Neural progenitor cell (in vitro differentiated cells): ENCODE results near the gene NUP62. TPM values are rescaled to one million over a fixed set of nuclear protein-coding genes. Genes with fewer than 3 reads are reported as not detected.

ENCODE experiments used
- DNase-seq: peaks from one replicate; pipeline ENCODE4 v3.0.0-alpha.2; 2016; ENCODE audit warnings: low spot score
- H2AFZ ChIP-seq: fragments of 200-600 bp; sonication (generic); replicated peaks from 2 replicates; pipeline ENCODE4 v1.6.1; 2016; ENCODE audit warnings: antibody characterized with exemption
- H3F3A ChIP-seq: fragments of 200-600 bp; sonication (generic); 2 replicates; pipeline ENCODE4 v1.6.1; 2016; ENCODE audit warnings: antibody characterized with exemption, low read depth
- H3K27ac ChIP-seq: fragments of 200-600 bp; sonication (generic); 2 replicates; pipeline ENCODE4 v1.5.1; 2016; ENCODE audit warnings: mild to moderate bottlenecking
- H3K27me3 ChIP-seq: fragments of 200-600 bp; sonication (generic); 2 replicates; pipeline ENCODE4 v1.6.1; 2016; ENCODE audit warnings: mild to moderate bottlenecking, moderate library complexity
- H3K36me3 ChIP-seq: fragments of 200-600 bp; sonication (generic); 2 replicates; pipeline ENCODE4 v1.5.1; 2016
- H3K4me1 ChIP-seq: fragments of 200-600 bp; sonication (generic); 2 replicates; pipeline ENCODE4 v1.6.1; 2016; ENCODE audit warnings: mixed run types
- H3K4me2 ChIP-seq: fragments of 200-600 bp; sonication (generic); 2 replicates; pipeline ENCODE4 v1.6.1; 2016
- H3K4me3 ChIP-seq: fragments of 200-600 bp; sonication (generic); 2 replicates; pipeline ENCODE4 v1.5.1; 2016
- H3K79me2 ChIP-seq: fragments of 200-600 bp; sonication (generic); 2 replicates; pipeline ENCODE4 v1.6.1; 2016; ENCODE audit warnings: low read depth
- H3K9ac ChIP-seq: fragments of 200-600 bp; sonication (generic); 2 replicates; pipeline ENCODE4 v1.6.1; 2016
- H3K9me3 ChIP-seq: fragments of 200-600 bp; sonication (generic); 2 replicates; pipeline ENCODE4 v1.5.1; 2016; ENCODE audit warnings: low read depth
- H4K20me1 ChIP-seq: fragments of 200-600 bp; sonication (generic); 2 replicates; pipeline ENCODE4 v1.6.1; 2016; ENCODE audit warnings: low read depth
- H3K27ac Mint-ChIP-seq: 3 replicates; pipeline ENCODE4 v1.8.0; 2021; ENCODE audit warnings: mixed read lengths
- H3K27me3 Mint-ChIP-seq: 2 replicates; pipeline ENCODE4 v1.8.0; 2022; ENCODE audit warnings: low read depth, mild to moderate bottlenecking, inconsistent platforms, moderate library complexity, mixed read lengths; ENCODE audit not compliant: insufficient read depth
- H3K36me3 Mint-ChIP-seq: 3 replicates; pipeline ENCODE4 v1.8.0; 2021; ENCODE audit warnings: mixed read lengths
- H3K4me1 Mint-ChIP-seq: 3 replicates; pipeline ENCODE4 v1.8.0; 2021; ENCODE audit warnings: mixed read lengths
- H3K4me3 Mint-ChIP-seq: 3 replicates; pipeline ENCODE4 v1.8.0; 2021; ENCODE audit warnings: mild to moderate bottlenecking, moderate library complexity, mixed read lengths
- H3K9me3 Mint-ChIP-seq: 3 replicates; pipeline ENCODE4 v1.8.0; 2020; ENCODE audit warnings: mixed read lengths
- EZH2 ChIP-seq: fragments of 200-600 bp; sonication (generic); IDR thresholded peaks from 2 replicates; pipeline ENCODE4 v1.6.1; 2017; ENCODE audit warnings: antibody characterized with exemption, mild to moderate bottlenecking, moderate library complexity
- EZH2phosphoT487 ChIP-seq: fragments of 200-600 bp; sonication (generic); IDR thresholded peaks from 2 replicates; pipeline ENCODE4 v1.6.1; 2017; ENCODE audit warnings: antibody characterized with exemption
- total RNA-seq: library from RNA; depleted of rRNA; stranded (reverse); fragments of >200 nt; gene quantifications from 2 replicates; pipeline ENCODE4 v1.2.3, GENCODE V29; 2015; ENCODE audit warnings: low replicate concordance
- TF ChIP-seq, protein P1 (sequence below): fragments of 200-600 bp; sonication (generic); IDR thresholded peaks from 2 replicates; pipeline ENCODE4 v1.5.1; 2017; ENCODE audit warnings: antibody characterized with exemption, mild to moderate bottlenecking

The NUP62 gene
- total RNA-seq, 1 donor from 2014 or later = 48.2 TPM

GRCh38 chr19:49977076-49977475 lies 47.8 kb upstream of the NUP62 start:
- H3K27me3 Mint-ChIP-seq = peaks cover 2% of the 10 kb centered on the region
- Histone ChIP-seq H3K9me3 (no peaks in the 10 kb centered on the region), H3K9ac (no peak overlapping the region), H3K4me1 (no peaks in the 10 kb centered on the region), H3F3A (no peaks in the 10 kb centered on the region), H3K27ac (no peak overlapping the region), H2AFZ (no peak overlapping the region), H3K4me3 (no peak overlapping the region), H3K36me3 (no peaks in the 10 kb centered on the region), H4K20me1 (no peaks in the 10 kb centered on the region), H3K79me2 (no peaks in the 10 kb centered on the region), H3K27me3 (no peaks in the 10 kb centered on the region), H3K4me2 (no peak overlapping the region)
- no peaks in the 10 kb centered on the region for H3K9me3 Mint-ChIP-seq
- peaks cover 4% of the 10 kb centered on the region for H3K4me1 Mint-ChIP-seq
- no peak overlapping the region for H3K27ac Mint-ChIP-seq
- peaks cover 12% of the 10 kb centered on the region for H3K36me3 Mint-ChIP-seq
- TF ChIP-seq EZH2phosphoT487 = no peak
- TF ChIP-seq EZH2 = no peak
- TF ChIP-seq, protein P1, sequence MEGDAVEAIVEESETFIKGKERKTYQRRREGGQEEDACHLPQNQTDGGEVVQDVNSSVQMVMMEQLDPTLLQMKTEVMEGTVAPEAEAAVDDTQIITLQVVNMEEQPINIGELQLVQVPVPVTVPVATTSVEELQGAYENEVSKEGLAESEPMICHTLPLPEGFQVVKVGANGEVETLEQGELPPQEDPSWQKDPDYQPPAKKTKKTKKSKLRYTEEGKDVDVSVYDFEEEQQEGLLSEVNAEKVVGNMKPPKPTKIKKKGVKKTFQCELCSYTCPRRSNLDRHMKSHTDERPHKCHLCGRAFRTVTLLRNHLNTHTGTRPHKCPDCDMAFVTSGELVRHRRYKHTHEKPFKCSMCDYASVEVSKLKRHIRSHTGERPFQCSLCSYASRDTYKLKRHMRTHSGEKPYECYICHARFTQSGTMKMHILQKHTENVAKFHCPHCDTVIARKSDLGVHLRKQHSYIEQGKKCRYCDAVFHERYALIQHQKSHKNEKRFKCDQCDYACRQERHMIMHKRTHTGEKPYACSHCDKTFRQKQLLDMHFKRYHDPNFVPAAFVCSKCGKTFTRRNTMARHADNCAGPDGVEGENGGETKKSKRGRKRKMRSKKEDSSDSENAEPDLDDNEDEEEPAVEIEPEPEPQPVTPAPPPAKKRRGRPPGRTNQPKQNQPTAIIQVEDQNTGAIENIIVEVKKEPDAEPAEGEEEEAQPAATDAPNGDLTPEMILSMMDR = no peak
- DNase-seq = no peak
- no peak overlapping the region for H3K4me3 Mint-ChIP-seq

DNA sequence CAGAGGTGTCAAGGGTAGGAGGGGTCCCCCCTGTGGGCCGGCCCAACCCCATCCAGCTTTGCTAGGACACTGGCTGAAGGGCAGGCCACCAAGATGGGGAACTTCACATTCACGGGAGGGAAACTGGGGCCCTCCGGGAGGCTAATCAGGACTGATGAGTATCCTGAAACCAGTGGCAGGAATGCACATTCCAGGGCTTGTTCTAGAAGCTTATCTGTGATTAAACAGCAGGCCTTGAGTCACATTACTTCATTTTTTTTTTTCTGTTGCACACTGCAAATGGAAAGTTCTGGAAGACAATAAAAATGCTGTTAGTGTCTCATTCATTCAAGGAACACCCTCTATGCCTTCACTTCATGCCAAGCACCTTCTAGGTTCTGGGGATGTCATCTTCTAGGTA lies 47.2 kb upstream of the NUP62 start:
- Histone ChIP-seq H3K4me3 (no peak overlapping the region), H3K4me1 (no peaks in the 10 kb centered on the region), H3K27ac (no peak overlapping the region), H3K79me2 (no peaks in the 10 kb centered on the region), H2AFZ (no peak overlapping the region), H3K9ac (no peak overlapping the region), H3K27me3 (no peaks in the 10 kb centered on the region), H3K4me2 (no peak overlapping the region), H3F3A (no peaks in the 10 kb centered on the region), H3K36me3 (no peaks in the 10 kb centered on the region), H4K20me1 (no peaks in the 10 kb centered on the region), H3K9me3 (no peaks in the 10 kb centered on the region)
- peaks cover under 1% of the 10 kb centered on the region for H3K4me1 Mint-ChIP-seq
- TF ChIP-seq EZH2phosphoT487 (no peak), EZH2 (no peak)
- TF ChIP-seq, protein P1 = no peak
- no peak overlapping the region for H3K4me3 Mint-ChIP-seq
- no peak for DNase-seq
- H3K27ac Mint-ChIP-seq = no peak overlapping the region
- H3K27me3 Mint-ChIP-seq = peaks cover 2% of the 10 kb centered on the region
- H3K9me3 Mint-ChIP-seq = no peaks in the 10 kb centered on the region
- H3K36me3 Mint-ChIP-seq = peaks cover 7% of the 10 kb centered on the region

DNA sequence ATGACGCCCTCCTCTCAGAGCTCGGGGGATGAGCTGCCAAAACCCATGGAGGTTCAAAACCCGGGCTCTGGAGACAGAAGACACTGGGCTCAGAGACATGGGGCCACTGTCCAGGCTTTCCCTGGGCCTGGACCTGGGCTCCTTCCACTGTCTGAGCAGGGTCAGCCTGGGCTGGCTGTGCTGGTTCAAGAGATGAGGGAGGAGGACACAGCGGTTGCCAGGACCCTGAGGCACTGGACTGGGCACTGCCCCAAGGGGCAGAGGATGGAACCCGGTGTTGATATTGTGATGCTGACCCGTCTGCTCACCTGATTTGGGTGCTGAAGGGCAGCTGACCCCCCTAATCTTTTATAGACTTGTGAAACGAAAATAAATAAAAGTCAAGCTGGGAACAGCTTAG lies 45.7 kb upstream of the NUP62 start:
- H3K27me3 Mint-ChIP-seq = no peaks in the 10 kb centered on the region
- H3K27ac ChIP-seq = no peak overlapping the region
- no peaks in the 10 kb centered on the region for H3K4me1 Mint-ChIP-seq
- H3K4me1 ChIP-seq = no peaks in the 10 kb centered on the region
- H3K36me3 Mint-ChIP-seq = peaks cover 3% of the 10 kb centered on the region
- no peak overlapping the region for H3K27ac Mint-ChIP-seq
- no peak for DNase-seq
- H3K4me3 ChIP-seq = no peak overlapping the region
- H4K20me1 ChIP-seq = no peaks in the 10 kb centered on the region
- no peaks in the 10 kb centered on the region for H3K79me2 ChIP-seq
- no peak overlapping the region for H2AFZ ChIP-seq
- no peak overlapping the region for H3K4me2 ChIP-seq
- no peaks in the 10 kb centered on the region for H3K27me3 ChIP-seq
- no peaks in the 10 kb centered on the region for H3K9me3 Mint-ChIP-seq
- H3K9me3 ChIP-seq = no peaks in the 10 kb centered on the region
- H3K9ac ChIP-seq = no peak overlapping the region
- H3K4me3 Mint-ChIP-seq = no peak overlapping the region
- TF ChIP-seq, protein P1 = no peak
- no peak for TF ChIP-seq EZH2phosphoT487
- no peak for TF ChIP-seq EZH2
- H3K36me3 ChIP-seq = no peaks in the 10 kb centered on the region
- no peaks in the 10 kb centered on the region for H3F3A ChIP-seq
